RCC 7860 (cell line): ENCODE measurements around the gene GTF3C6.
"Not testable (repeated sequence)": the region's sequence is repeated elsewhere in the genome, so short reads cannot be mapped to it uniquely, and the experiment has no call there.

Experiments used
- DNase-seq: peaks from one replicate; pipeline ENCODE4 v3.0.0-alpha.2; 2015; ENCODE audit warnings: low spot score
- FAIRE-seq: peaks from 2 replicates; lab custom pipeline; 2012; peaks lifted over from hg19 to GRCh38; lab: Jason Lieb, UNC

GTF3C6 gene

DNA sequence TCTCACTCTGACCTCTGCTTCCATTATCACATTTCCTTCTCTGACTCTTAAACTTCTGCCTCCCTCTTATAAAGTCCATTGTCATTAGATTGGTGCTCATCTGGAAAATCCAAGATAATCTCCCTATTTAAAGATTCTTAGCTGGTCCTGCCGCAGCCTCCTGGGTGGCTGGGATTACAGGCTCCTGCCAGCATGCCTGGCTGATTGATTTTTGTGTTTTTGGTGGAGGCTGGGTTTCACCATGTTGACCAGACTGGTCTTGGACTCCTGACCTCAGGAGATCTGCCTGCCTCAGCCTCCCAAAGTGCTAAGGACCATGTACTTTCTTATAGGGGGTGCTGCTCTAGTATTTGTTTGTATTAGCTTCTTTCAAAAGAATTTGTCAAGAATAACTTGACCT lies 18.1 kb downstream of the GTF3C6 start:
- no peak for FAIRE-seq
- DNase-seq, result no peak

DNA sequence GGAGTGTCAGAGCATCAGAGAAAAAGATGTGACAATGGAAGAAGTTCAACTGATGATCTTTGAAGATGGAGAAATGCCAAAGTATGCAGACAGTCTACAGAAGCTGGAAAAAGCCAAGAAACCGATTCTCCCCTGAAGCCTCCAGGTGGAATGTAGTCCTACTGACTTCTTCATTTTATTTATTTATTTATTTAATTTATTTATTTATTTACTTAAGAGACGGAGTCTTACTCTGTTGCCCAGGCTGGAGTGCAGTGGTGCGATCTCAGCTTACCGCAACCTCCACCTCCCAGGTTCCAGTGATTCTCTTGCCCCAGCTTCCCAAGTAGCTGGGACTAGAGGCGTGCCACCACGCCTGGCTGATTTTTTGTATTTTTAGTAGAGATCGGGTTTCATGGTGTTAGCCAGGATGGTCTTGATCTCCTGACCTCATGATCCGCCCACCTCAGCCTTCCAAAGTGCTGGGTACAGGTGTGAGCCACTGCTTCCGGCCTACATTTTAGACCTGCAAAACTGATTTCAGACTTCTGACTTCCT lies 21.1 kb downstream of the GTF3C6 start:
- no peak for DNase-seq
- FAIRE-seq, result no peak

DNA sequence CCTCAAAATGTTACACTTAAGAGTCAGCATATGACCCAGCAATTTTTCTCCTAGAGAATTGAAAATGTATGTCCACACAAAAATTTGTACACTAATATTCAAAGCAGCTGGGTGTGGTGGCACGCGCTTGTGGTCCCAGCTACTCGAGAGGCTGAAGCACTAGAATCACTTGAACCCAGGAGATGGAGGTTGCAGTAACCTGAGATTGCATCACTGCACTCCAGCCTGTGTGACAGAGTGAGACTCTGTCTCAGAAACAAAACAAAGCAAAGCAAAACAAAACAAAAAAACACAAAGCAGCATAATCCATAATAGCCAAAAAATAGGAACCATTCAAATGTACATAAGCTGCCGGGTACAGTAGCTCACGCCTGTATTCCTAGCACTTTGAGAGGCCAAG lies 21.7 kb downstream of the GTF3C6 start:
- FAIRE-seq, result no peak
- no peak for DNase-seq

DNA sequence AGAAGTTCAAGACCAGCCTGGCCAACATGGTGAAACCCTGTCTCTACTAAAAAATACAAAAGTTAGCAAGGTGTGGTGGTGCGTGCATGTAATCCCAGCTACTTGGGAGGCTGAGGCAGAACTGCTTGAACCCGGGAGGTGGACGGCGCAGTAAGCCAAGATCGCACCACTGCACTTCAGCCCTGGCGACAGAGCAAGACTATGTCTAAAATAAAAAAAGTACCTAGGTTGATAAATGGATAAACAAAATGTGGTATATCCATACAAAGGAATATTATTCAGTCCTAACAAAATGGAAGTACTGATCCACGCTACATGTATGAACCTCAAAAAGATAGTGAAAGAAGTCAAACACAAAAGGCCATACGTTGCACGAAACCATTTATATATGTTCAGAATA lies 22.1 kb downstream of the GTF3C6 start:
- FAIRE-seq, result no peak
- no peak for DNase-seq

DNA sequence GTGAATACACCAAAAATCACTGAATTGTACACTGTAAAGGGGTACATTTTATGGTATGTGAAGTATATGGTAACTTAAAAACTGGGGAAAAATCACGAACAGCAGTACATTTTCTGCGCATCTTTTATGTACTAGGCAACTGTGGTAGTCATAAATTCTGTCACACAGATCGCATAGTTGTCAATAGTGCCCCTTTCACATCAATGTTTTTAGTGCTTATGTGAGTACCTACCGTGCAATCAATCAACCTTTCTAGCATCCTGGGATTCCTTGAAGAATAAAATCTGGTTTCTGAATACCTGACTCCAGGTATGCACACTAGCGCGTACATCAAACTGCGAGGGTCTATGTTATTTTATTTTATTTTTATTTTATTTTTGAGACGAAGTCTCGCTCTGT lies 22.7 kb downstream of the GTF3C6 start:
- no peak for FAIRE-seq
- DNase-seq, result no peak

DNA sequence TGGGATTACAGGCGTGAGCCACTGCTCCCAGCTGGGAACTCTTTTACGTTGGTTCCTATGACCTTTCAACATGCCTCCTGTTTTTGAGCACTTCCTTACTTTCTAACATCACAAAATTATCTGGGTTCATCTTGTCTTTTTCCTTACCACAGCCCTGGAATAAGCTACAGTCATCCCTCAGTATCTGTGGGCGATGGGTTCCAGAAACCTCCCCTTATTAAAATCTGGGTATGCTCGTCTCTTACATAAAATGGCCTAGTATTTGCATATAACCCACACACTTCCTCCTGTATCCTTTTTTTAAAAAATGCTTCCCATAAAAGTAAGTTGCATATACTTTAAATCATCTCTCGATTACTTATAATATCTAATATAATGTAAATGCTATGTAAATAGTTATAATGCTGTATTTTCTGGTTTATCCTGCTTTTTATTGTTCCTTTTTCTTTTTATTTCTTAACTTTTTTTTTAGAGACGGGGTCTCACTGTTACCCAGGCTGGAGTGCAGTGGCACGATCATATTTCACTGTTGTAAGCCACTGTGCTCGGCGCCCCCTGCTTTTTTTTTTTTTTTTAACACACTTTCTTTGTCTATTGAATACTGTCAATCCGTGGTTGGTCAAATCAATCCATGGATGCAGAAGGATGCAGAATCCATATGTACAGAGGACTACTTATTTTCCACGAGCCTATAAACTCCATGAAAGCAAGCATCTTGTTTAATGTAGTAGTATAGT lies 32.5 kb downstream of the GTF3C6 start:
- DNase-seq (no peak), FAIRE-seq (no peak)

DNA sequence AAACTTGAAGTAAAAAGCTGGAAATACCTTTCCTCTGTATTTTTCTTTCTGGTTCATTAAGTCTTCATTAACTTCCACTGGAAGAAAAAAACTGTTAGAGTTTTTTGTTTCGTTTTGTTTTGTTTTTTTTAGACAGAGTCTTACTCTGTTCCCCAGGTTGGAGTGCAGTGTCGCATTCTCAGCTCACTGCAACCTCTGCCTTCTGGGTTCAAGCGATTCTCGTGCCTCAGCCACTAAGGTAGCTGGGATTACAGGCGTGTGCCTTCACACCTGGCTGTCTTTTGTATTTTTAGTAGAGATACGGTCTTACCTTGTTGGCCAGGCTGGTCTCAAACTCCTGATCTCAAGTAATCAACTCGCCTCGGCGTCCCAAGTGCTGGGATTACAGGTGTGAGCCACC lies 38.2 kb downstream of the GTF3C6 start:
- FAIRE-seq (no peak), DNase-seq (no peak)

DNA sequence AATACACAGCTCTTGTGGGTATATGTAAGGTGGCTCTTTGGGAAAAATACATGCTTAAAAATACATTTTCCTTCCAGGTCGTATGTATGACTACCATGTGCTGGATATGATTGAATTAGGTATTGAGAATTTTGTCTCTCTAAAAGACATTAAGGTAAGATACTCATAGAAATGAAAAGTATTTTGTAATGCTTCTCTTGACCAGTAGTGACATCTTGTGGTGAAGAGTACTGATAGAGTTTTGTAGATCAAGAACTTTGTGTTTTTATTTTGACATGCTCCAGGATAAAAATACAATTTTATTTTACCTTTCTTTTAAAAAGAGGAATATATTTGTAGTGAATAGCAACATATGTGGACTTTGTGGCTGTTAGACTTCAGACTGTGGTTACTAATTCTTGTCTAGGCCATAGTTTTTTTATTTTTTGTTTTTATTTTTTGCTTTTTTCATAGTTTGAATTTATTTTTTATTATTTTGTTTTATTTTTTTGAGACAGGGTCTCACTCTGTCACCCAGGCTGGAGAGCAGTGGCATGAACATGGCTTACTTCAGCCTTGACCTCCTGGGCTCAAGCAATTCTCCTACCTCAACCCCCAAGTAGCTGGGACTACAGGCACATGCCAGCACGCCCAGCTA lies 41.2 kb downstream of the GTF3C6 start:
- DNase-seq (peak; percentile 9), FAIRE-seq (peak; percentile 57)

DNA sequence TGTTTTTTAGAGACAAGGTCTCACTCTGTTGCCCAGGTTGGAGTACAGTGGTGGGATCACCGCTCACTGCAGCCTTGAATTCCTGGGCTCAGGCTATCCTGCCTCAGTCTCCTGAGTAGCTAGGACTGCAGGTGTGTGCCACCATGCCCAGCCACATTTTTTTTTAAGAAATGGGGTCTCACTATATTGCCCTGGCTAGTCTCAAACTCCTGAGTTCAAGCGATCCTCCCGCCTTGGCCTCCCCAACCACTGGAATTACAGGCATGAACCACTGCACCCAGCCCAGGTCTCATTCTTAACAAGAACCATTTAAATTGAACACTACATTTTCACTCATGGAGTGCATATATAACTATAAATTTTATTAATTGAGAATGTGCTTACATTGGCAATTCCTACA lies 43.8 kb downstream of the GTF3C6 start:
- FAIRE-seq (no peak), DNase-seq (no peak)

DNA sequence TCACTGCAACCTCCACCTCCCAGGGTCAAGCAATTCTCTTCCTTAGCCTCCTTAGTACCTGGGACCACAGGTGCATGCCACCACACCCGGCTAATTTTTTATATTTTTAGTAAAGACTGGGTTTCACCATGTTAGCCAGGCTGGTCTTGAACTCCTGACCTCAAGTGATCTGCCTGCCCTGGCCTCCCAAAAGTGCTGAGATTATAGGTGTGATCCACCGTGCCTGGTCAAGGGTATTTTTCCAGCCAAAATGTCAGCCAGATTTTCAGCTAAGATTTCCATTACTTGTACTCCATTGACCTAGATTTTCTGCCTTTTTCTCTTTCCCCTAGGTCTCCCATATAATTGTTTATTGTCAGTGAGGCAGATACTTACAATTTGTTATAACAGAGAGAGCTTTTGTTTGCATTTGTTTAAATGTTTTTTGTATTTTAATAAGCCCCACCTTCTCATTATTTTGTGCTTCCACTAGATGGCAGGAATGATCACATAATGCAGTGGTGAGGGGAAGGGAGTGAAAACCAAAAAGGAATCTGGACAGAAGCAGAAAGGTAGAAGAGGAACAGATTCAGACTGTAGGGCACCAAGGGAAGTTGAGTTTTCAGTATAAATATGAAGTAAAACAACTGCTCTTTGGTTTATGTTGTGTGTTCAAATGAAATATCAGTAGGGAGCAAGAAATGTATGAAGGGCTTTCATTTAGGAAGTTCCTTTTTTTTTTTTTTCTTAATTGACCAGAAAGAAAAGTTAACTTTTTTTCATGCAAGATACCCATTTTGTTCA lies 53.0 kb downstream of the GTF3C6 start:
- FAIRE-seq, result peak; percentile 38
- DNase-seq, result peak; percentile 16

DNA sequence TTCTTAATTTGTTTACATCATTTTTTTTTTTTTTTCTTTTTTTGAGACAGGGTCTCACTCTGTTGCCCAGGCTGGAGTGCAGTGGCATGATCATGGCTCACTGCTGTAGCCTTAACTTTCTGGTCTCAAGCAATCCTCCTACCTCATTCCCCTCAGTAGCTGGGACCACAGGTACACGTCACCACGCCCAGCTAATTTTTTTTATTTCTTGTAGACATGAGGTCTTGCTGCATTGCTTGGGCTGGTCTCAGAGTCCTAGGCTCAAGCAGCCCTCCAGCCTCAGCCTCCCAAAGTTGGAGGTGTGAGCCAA lies 53.6 kb downstream of the GTF3C6 start:
- DNase-seq (no peak), FAIRE-seq (no peak)

DNA sequence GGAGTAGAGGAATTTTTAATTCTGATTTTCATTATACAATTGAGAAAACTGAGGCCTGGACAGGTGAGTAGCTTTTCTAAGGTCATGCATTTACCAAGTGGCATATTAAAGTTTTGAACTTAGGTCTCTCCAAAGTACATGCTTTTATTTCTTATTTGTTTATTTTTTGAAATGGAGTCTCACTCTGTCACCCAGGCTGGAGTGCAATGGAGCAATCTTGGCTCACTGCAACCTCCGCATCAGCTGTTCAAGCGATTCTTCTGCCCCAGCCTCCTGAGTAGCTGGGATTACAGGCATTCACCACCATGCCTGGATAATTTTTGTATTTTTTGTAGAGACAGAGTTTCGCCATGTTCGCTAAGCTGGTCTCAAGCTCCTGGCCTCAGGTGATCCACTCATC lies 54.0 kb downstream of the GTF3C6 start:
- not testable (repeated sequence) for DNase-seq, FAIRE-seq

DNA sequence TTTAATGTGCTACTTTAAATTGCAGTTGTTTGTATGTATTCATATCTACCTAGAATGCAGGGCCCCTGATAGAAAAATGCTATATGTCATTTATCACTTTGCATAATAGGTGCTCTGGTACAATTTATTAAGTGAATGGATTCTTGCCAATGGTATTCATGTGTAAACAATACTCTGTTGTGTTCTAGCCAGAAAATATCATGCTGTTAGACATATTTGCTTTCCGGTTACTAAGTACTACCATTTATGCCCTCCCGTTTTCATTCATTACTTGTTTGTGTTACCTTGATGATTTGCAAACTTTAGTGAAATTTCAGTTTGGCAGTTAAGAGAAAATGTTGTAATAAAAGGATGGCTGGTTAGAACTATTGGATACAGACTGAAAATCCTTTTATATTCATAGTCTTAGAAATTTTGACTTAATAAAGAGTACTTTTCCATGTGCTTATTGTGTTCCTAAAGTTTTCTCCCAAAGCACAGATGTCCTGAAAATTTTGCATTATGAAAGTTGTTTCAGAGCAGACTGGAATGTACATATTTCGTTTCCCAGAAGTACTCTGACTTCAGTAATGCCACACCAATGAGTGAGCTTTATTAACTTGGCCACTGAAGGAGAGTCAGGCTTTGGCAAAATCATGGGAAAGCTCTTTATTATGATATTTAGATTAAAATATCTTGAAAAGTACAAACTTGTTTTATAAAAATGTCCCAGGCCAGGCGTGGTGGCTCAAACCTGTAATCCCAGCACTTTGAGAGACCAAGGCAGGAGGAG lies 54.8 kb downstream of the GTF3C6 start:
- FAIRE-seq (no peak), DNase-seq (no peak)

DNA sequence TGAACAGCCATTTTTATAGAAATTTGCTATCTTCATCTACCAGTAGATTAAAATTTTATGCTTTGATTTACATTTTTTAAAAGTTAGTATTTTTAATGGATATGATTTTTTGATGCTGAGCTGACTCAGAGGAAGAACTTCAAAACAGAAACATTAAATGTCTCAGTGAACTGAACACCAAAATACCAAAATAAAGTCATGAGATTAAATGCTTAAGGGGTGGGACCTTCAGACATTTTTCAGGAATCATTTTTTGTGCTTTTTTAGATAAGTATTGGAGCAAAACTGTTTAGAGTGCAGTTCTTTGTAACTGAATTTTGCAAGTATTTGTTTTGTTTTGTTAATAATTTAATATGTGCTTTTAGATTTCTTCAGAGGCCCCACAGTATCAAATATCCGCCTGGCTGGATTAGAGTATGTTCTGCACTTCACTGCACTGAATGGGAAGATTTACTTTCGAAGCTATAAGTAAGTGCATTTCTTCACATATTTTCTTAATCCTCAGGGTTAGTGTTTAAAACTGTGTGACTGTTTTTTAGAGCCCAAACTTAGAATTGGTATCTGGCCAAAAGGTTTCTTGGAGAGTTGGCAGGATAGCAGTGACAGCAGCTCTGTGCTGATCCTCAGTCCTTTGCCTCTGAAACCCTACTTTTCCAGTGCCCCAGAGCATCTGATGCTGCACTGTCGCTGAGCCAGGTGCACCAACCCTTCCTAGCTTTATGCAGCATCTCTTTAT lies 57.1 kb downstream of the GTF3C6 start:
- no peak for FAIRE-seq
- no peak for DNase-seq

DNA sequence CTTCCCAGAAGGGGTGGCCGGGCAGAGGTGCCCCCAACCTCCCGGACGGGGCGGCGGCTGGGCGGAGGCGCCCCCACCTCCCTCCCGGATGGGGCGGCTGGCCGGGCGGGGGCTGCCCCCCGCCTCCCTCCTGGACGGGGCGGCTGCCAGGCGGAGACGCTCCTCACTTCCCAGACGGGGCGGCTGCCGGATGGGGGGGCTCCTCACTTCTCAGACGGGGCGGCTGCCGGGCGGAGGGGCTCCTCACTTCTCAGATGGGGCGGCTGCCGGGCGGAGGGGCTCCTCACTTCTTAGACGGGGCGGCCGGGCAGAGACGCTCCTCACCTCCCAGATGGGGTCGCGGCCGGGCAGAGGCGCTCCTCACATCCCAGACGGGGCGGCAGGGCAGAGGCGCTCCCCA lies 58.7 kb downstream of the GTF3C6 start:
- not testable (repeated sequence) for FAIRE-seq, DNase-seq
